Loucy (cell line): ENCODE measurements around the gene ZWINT.

Source experiments
- CTCF ChIP-seq: fragments of 200-600 bp; sonication (generic); conservative IDR thresholded peaks from 2 replicates; pipeline ENCODE4 v1.5.1; 2014; ENCODE audit warnings: mild to moderate bottlenecking, antibody characterized with exemption, low read length
- EZH2phosphoT487 ChIP-seq: fragments of 200-600 bp; IDR thresholded peaks from 2 replicates; pipeline ENCODE4 v1.6.1; 2018; ENCODE audit warnings: antibody characterized with exemption, mild to moderate bottlenecking, moderate library complexity, borderline replicate concordance

GRCh38 chr10:56341612-56342011 is 19.4 kb downstream of the ZWINT start:
- TF ChIP-seq CTCF (no peak), EZH2phosphoT487 (no peak)
